Suprapubic skin (tissue), 4 donors: ENCODE measurements around the gene LINS1.

Source experiments
- CTCF ChIP-seq, 2 donors: fragments of 200-600 bp in 1 of 2; fragments of 450-650 bp in 1 of 2; sonication (generic) in 1 of 2; IDR thresholded peaks; one replicate each; pipeline ENCODE4 v1.5.1; 2016 to 2019; ENCODE audit warnings: antibody characterized with exemption in 2 of 2, mild to moderate bottlenecking in 1 of 2, moderate library complexity in 1 of 2
- POLR2A ChIP-seq, 2 donors: fragments of 450-650 bp; IDR thresholded peaks; one replicate each; pipeline ENCODE4 v1.6.1; 2017; ENCODE audit warnings: antibody characterized with exemption in 2 of 2, mild to moderate bottlenecking in 2 of 2, moderate library complexity in 2 of 2
- POLR2AphosphoS5 ChIP-seq, 3 donors: sonication (generic); formaldehyde crosslinking; IDR thresholded peaks; one replicate each; pipeline ENCODE4 v1.6.1; 2017; ENCODE audit warnings: antibody characterized with exemption in 3 of 3

GRCh38 chr15:100588638-100589242, 13.2 kb downstream of the LINS1 start:
- TF ChIP-seq POLR2A (IDR thresholded peaks at IDR 0.05) (no peak), POLR2AphosphoS5 (IDR thresholded peaks at IDR 0.05) (no peak), CTCF (IDR thresholded peaks at IDR 0.05) (no peak)
